CD4-positive, alpha-beta T cell treated with Interleukin-6 for 4 hours (primary cell): ENCODE data around the gene CUL2.
"Not testable (repeated sequence)": the region's sequence is repeated elsewhere in the genome, so short reads cannot be mapped to it uniquely, and the experiment has no call there.

Experiments
- DNase-seq: peaks from one replicate; pipeline ENCODE4 v3.0.0-alpha.2; 2020; ENCODE audit warnings: mixed read lengths

CUL2 gene

DNA sequence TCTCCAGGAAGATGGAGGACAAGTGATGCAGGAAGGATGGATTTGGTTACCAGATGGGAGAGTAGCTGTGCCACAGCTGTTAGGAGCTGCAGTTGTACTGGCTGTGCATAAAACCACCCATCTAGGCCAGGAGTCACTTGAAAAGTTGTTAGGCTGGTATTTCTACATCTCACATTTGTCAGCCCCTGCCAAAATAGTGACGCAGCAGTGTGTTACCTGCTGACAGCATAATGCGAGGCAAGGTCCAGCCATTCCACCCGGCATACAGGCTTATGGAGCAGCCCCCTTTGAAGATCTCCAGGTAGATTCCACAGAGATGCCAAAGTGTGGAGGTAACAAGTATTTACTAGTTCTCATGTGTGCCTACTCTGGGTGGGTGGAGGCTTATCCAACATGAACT is 116.4 kb downstream of the CUL2 start:
- not testable (repeated sequence) for DNase-seq

- not testable (repeated sequence) for DNase-seq
Observed at GRCh38 chr10:34973121-34973520, 117.0 kb downstream of the CUL2 start.

- DNase-seq: not testable (repeated sequence)
Observed at GRCh38 chr10:34972591-34972990, 117.5 kb downstream of the CUL2 start.

GRCh38 chr10:34971606-34972334 is 118.4 kb downstream of the CUL2 start:
- not testable (repeated sequence) for DNase-seq

- no peak for DNase-seq
Observed at GRCh38 chr10:34969171-34969570, 121.0 kb downstream of the CUL2 start.

DNA sequence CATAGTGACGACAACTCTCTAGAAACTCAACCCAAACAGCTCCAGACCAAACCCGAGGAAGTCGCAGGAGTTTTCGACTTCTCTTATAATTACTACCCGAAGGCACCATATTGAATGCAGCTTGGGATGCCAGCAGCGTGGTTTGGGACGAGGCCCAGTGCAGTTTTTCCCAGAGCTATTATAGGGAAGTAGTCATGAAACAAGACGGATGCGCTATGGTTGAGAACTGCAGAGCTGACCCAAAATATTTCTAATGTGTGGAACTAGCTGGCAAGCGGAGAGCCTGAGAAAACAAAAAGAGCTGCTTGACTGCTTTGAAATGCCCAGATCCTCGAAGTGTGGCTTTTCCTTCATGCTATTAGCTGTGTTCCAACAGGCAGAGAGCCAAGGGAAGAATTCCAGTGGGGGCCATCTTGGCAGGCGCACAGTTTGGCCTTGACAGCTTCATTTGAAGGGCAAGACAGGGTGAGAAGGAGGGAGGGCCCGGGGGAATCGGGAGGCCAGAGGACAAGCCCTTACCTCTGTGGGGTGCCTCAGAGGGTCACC is 122.7 kb downstream of the CUL2 start:
- DNase-seq: no peak

DNA sequence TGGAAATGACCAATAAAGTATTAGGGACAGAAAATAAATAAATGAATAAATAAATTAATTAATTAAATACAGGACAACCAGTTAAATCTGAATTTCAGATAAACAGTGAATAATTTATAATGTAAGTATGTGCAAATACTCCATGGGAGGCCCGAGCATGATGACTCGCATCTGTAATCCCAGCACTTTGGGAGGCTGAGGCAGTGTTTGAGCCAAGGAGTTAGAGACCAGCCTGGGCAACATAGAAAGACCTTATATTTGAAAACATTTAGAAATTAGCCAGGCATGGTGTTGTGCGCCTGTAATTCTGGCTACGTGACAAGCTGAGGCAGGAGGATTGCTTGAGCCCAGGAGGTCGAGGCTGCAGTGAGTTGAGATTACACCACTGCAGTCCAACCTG is 123.7 kb downstream of the CUL2 start:
- DNase-seq: no peak

- DNase-seq: no peak
Observed at GRCh38 chr10:34966040-34966439, 124.1 kb downstream of the CUL2 start.

GRCh38 chr10:34964166-34964800 is 125.9 kb downstream of the CUL2 start:
- no peak for DNase-seq

DNA sequence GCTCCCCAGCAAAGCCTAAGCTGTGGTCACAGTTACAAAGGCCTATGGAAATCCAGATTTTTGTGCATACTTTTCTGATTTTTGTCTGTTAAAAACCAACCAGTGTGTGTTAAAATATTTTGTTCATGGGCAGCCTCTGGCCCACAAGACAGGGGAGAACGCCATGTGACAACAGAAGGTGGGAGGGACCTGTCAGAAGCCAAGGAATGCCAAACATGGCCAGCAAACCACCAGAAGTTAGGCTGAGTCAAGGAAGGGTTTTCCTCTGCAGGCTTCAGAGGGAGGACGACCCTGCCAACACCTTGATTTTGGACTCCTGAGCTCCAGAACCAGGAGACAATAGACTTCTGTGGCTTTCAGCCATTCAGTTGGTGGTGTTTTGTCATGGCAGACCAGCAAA is 127.3 kb downstream of the CUL2 start:
- no peak for DNase-seq

DNA sequence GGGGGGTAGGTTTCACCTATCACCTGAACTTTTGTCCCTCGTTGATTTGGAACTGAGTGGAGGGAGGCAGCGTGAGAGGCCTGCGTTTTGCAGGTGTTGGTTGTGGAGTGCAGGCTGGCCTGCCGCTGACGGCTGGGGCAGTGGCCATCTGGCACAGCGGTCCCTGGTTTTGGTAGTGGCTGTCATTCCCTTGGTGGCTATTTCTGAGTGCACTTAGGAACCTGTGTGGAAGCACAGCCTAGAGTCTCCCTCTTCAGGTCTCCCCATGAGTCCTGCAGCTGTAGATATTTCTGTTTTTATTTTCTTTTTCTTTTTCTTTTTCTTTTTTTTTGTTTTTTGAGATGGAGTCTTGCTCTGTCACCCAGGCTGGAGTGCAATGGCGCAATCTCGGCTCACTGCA is 129.2 kb downstream of the CUL2 start:
- no peak for DNase-seq

- no peak for DNase-seq
Observed at GRCh38 chr10:34959786-34960185, 130.4 kb downstream of the CUL2 start.

DNA sequence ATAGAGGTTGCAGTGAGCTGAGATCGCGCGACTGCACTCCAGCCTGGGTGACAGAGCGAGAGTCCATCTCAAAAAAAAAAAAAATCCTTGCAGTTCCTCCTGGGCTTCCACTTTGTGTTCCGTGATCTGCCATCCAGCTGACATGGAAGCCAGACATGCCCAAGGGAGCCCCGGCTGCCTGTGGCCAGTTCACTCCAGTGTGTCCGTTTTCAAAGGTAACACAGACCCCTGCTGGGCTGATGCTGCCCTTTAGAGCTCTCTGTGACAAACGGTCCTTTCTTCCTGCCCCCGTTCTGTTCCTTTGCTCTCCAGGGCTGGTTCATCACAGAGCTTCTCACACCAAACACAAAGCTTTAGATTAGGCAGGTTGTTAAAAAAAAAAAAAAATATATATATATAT is 130.8 kb downstream of the CUL2 start:
- DNase-seq: no peak
